Thyroid gland (tissue), 4 donors: ENCODE results near the gene ZNF610. TPM values are rescaled to one million over a fixed set of nuclear protein-coding genes. Genes with fewer than 3 reads are reported as not detected.

Experiments used
- DNase-seq, 2 donors: peaks; one replicate each; pipeline ENCODE4 v3.0.0-alpha.2; 2019
- H3K27ac ChIP-seq, 3 donors: fragments of 200-600 bp; sonication (generic); 1 replicate in 2 of 3; 2 replicates in 1 of 3; pipeline ENCODE4 v1.5.1; 2016 to 2019; ENCODE audit warnings: mild to moderate bottlenecking in 1 of 3, moderate library complexity in 1 of 3
- H3K27me3 ChIP-seq: fragments of 200-600 bp; sonication (generic); one replicate; pipeline ENCODE4 v1.5.1; 2019
- H3K36me3 ChIP-seq, 2 donors: fragments of 200-600 bp; sonication (generic); one replicate each; pipeline ENCODE4 v1.5.1; 2016 to 2019
- H3K4me1 ChIP-seq, 2 donors: fragments of 200-600 bp; sonication (generic); one replicate each; pipeline ENCODE4 v1.5.1; 2017 to 2019
- H3K4me3 ChIP-seq, 3 donors: fragments of 200-600 bp; sonication (generic); replicated peaks in 1 of 3; 1 replicate in 2 of 3; 2 replicates in 1 of 3; pipeline ENCODE4 v1.5.1; 2016; ENCODE audit warnings: mild to moderate bottlenecking in 1 of 3
- H3K9me3 ChIP-seq: fragments of 200-600 bp; sonication (generic); one replicate; pipeline ENCODE4 v1.5.1; 2017
- CTCF ChIP-seq, 6 experiments: fragments of 200-600 bp in 3 of 6; fragments of 450-650 bp in 3 of 6; sonication (generic) in 3 of 6; IDR thresholded peaks; one replicate each; pipeline ENCODE4 v1.5.1; 2016 to 2019; ENCODE audit warnings: antibody characterized with exemption in 6 of 6, mild to moderate bottlenecking in 2 of 6, inconsistent platforms in 1 of 6, moderate library complexity in 1 of 6
- POLR2A ChIP-seq, 2 donors: fragments of 450-650 bp; IDR thresholded peaks; one replicate each; pipeline ENCODE4 v1.6.1; 2017; ENCODE audit warnings: antibody characterized with exemption in 2 of 2, mild to moderate bottlenecking in 2 of 2, moderate library complexity in 1 of 2
- WGBS, 2 donors: methylation state at CpG; one replicate each; pipeline ENCODE4 v1.1.5; 2017; 5-methylcytosine and 5-hydroxymethylcytosine counted together
- intact Hi-C: fragments of 100-400 bp; cut with DNase I; formaldehyde crosslinking; loops from one replicate; pipeline ENCODE4 v1.15.1; 2023
- total RNA-seq, 4 donors: library from RNA; depleted of rRNA; stranded (reverse); fragments of >200 nt; gene quantifications; one replicate each; pipeline ENCODE4 v1.2.3, GENCODE V29; 2016

ZNF610 gene
- total RNA-seq, 4 donors from 2014 or later, result 4.3 to 10.6 (median 7.1) TPM

- DNase-seq, result peak; percentile 81 to 82
- Histone ChIP-seq H3K36me3 (peaks cover 6 to 16% of the 10 kb centered on the region in 2 donors), H3K4me3 (peak within 1 kb of the TSS; percentile 38 to 99 (median 85)), H3K27ac (peak within 1 kb of the TSS; percentile 83 to 88 (median 84)), H3K9me3 (no peaks in the 10 kb centered on the region), H3K4me1 (peaks cover 12 to 25% of the 10 kb centered on the region in 2 donors), H3K27me3 (no peaks in the 10 kb centered on the region)
- intact Hi-C loops, result no loop called here
- TF ChIP-seq CTCF (IDR thresholded peaks at IDR 0.05) (peak in 1 of 6 experiments; percentile 27), POLR2A (IDR thresholded peaks at IDR 0.05) (peak in 1 of 2 donors; percentile 71)
- whole genome bisulfite sequencing, 2 donors, result 0% methylated on average over 27 to 49 of the region's 75 CpGs
Measured at GRCh38 chr19:52296773-52297600, 39.1 kb upstream of the ZNF610 start, which contains the start of gene ZNF480. ZNF480 (plus strand) TSS chr19:52297169; CDS start chr19:52300413, 3,244 bp downstream.

- H3K4me1 ChIP-seq, result peaks cover 6 to 18% of the 10 kb centered on the region in 2 donors
- peaks cover 7 to 21% of the 10 kb centered on the region in 2 donors for H3K36me3 ChIP-seq
- peak overlapping the region; percentile 83 to 88 (median 84) for H3K27ac ChIP-seq
- 15 to 17% methylated on average over 18 of the region's 18 CpGs for WGBS, 2 donors
- H3K4me3 ChIP-seq, result peak overlapping the region; percentile 38 to 99 (median 85)
- no peaks in the 10 kb centered on the region for H3K9me3 ChIP-seq
- TF ChIP-seq POLR2A (IDR thresholded peaks at IDR 0.05), result no peak
- TF ChIP-seq CTCF (IDR thresholded peaks at IDR 0.05), result no peak
- intact Hi-C loops, result no loop called here
- DNase-seq, result no peak
- H3K27me3 ChIP-seq, result no peaks in the 10 kb centered on the region
Measured at GRCh38 chr19:52297601-52298364, 38.3 kb upstream of the ZNF610 start.

- no peaks in the 10 kb centered on the region for H3K27me3 ChIP-seq
- intact Hi-C loops, result no loop called here
- H3K4me3 ChIP-seq, result no peak overlapping the region
- TF ChIP-seq POLR2A (IDR thresholded peaks at IDR 0.05), result no peak
- no peaks in the 10 kb centered on the region for H3K9me3 ChIP-seq
- no peaks in the 10 kb centered on the region for H3K4me1 ChIP-seq
- no peak for DNase-seq
- no peak overlapping the region for H3K27ac ChIP-seq
- WGBS, 2 donors, result 98 to 99% methylated on average over 10 of the region's 10 CpGs
- peaks cover 15 to 34% of the 10 kb centered on the region in 2 donors for H3K36me3 ChIP-seq
Measured at GRCh38 chr19:52307275-52307674, 28.8 kb upstream of the ZNF610 start.

GRCh38 chr19:52322429-52322828 is 13.6 kb upstream of the ZNF610 start:
- H3K4me1 ChIP-seq, result no peaks in the 10 kb centered on the region
- H3K4me3 ChIP-seq, result no peak overlapping the region
- TF ChIP-seq CTCF (IDR thresholded peaks at IDR 0.05) (no peak), POLR2A (IDR thresholded peaks at IDR 0.05) (no peak)
- H3K27me3 ChIP-seq, result no peaks in the 10 kb centered on the region
- H3K9me3 ChIP-seq, result peaks cover 13% of the 10 kb centered on the region
- WGBS, 2 donors, result 95% methylated on average over 6 of the region's 6 CpGs
- no peak overlapping the region for H3K27ac ChIP-seq
- no peak for DNase-seq
- intact Hi-C loops, result loop anchor here (10.0 kb wide), 1 partner anchor 62 kb away; no protein-coding TSS in a partner anchor
- H3K36me3 ChIP-seq, result peaks cover 52 to 63% of the 10 kb centered on the region in 2 donors

GRCh38 chr19:52331757-52332156 is 4.3 kb upstream of the ZNF610 start:
- H3K9me3 ChIP-seq, result no peaks in the 10 kb centered on the region
- TF ChIP-seq CTCF (IDR thresholded peaks at IDR 0.05), result no peak
- no peak for TF ChIP-seq POLR2A (IDR thresholded peaks at IDR 0.05)
- no peaks in the 10 kb centered on the region for H3K27me3 ChIP-seq
- intact Hi-C loops, result no loop called here
- DNase-seq, result no peak
- H3K4me1 ChIP-seq, result peaks cover under 1% of the 10 kb centered on the region in 2 donors
- 82 to 89% methylated on average over 10 of the region's 10 CpGs for WGBS, 2 donors
- H3K27ac ChIP-seq, result no peak overlapping the region
- H3K36me3 ChIP-seq, result no peaks in the 10 kb centered on the region
- H3K4me3 ChIP-seq, result no peak overlapping the region
